HEK293 (cell line): Measurements from ENCODE around the gene COQ10A.

Source experiments
- PRDM10 ChIP-seq: fragments of 450-650 bp; formaldehyde crosslinking; IDR thresholded peaks from 2 replicates; pipeline ENCODE4 v1.5.1; 2016; ENCODE audit warnings: missing biosample characterization, missing genetic modification characterization
- TSHZ1 ChIP-seq: fragments of 450-650 bp; formaldehyde crosslinking; IDR thresholded peaks from 2 replicates; pipeline ENCODE4 v1.5.1; 2016; ENCODE audit warnings: missing biosample characterization, missing genetic modification characterization, borderline replicate concordance
- ZBTB10 ChIP-seq: fragments of 450-650 bp; formaldehyde crosslinking; IDR thresholded peaks from 2 replicates; pipeline ENCODE4 v1.5.1; 2016; ENCODE audit warnings: missing biosample characterization, missing genetic modification characterization
- ZBTB21 ChIP-seq: fragments of 450-650 bp; formaldehyde crosslinking; IDR thresholded peaks from 2 replicates; pipeline ENCODE4 v1.5.1; 2017; ENCODE audit warnings: missing biosample characterization, missing genetic modification characterization
- ZFHX2 ChIP-seq: fragments of 450-650 bp; formaldehyde crosslinking; conservative IDR thresholded peaks from 2 replicates; pipeline ENCODE4 v1.5.1; 2016; ENCODE audit warnings: missing biosample characterization, missing genetic modification characterization
- ZNF324 ChIP-seq: fragments of 450-650 bp; formaldehyde crosslinking; IDR thresholded peaks from 2 replicates; pipeline ENCODE4 v1.5.1; 2016; ENCODE audit warnings: missing biosample characterization, missing genetic modification characterization
- ZNF341 ChIP-seq: fragments of 450-650 bp; formaldehyde crosslinking; IDR thresholded peaks from 2 replicates; pipeline ENCODE4; 2016; ENCODE audit warnings: low read depth, missing biosample characterization, missing genetic modification characterization
- ZNF48 ChIP-seq: fragments of 450-650 bp; formaldehyde crosslinking; IDR thresholded peaks from 2 replicates; pipeline ENCODE4 v1.5.1; 2016; ENCODE audit warnings: missing biosample characterization, missing genetic modification characterization
- ZNF501 ChIP-seq: fragments of 450-650 bp; formaldehyde crosslinking; IDR thresholded peaks from 2 replicates; pipeline ENCODE4 v1.5.1; 2016; ENCODE audit warnings: missing biosample characterization, missing genetic modification characterization
- ZNF600 ChIP-seq: fragments of 450-650 bp; formaldehyde crosslinking; IDR thresholded peaks from 2 replicates; pipeline ENCODE4 v1.5.1; 2016; ENCODE audit warnings: missing biosample characterization, missing genetic modification characterization
- ZNF707 ChIP-seq: fragments of 450-650 bp; formaldehyde crosslinking; IDR thresholded peaks from 2 replicates; pipeline ENCODE4 v1.5.1; 2016; ENCODE audit warnings: missing biosample characterization, missing genetic modification characterization
- ZNF768 ChIP-seq: fragments of 450-650 bp; formaldehyde crosslinking; IDR thresholded peaks from 2 replicates; pipeline ENCODE4 v1.5.1; 2018; ENCODE audit warnings: missing biosample characterization, mild to moderate bottlenecking, missing genetic modification characterization
- ZNF785 ChIP-seq: fragments of 450-650 bp; formaldehyde crosslinking; IDR thresholded peaks from 2 replicates; pipeline ENCODE4 v1.5.1; 2016; ENCODE audit warnings: missing biosample characterization, missing genetic modification characterization
- ZNF792 ChIP-seq: fragments of 450-650 bp; formaldehyde crosslinking; IDR thresholded peaks from 2 replicates; pipeline ENCODE4 v1.5.1; 2016; ENCODE audit warnings: missing biosample characterization, missing genetic modification characterization
- TF ChIP-seq, protein P1 (sequence below): fragments of 450-650 bp; formaldehyde crosslinking; IDR thresholded peaks from 2 replicates; pipeline ENCODE4 v1.5.1; 2016; ENCODE audit warnings: missing biosample characterization, missing genetic modification characterization

The COQ10A gene

DNA sequence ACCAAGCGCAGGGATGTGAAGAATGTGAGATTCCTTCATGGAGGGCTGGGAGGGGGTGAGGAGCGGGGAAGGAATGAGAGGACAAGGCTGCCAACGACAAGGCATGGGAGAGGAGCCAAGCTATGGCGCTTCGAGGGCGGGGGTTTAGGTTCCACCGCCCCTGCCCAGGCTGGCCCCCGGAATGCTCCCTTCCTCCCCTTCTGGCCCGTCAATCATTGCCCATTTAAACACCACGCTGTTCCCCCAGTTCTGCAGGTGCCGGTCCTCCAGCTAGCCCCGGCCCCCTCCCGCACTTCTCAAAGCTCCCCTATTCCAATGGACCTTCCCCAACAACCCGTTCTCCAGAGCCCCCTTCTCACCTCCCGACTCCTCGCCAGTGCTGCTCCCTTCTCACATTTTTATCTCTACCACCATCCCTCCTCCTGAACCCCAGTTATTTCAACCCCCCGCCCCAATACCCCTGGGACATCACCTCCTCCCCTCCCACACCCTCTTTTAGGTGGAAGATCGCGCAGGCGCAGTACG, 45.4 kb upstream of the COQ10A start (continued):
- TF ChIP-seq ZBTB10 (peak; percentile 96), ZNF324 (tag by site-specific recombination) (peak; percentile 77; the same call in 1 of the 2 replicates), ZNF48 (tag by site-specific recombination) (no peak), ZNF768 (tag by site-specific recombination) (no peak), ZNF341 (tag by site-specific recombination) (peak; percentile 94), PRDM10 (tag by site-specific recombination) (peak; percentile 100), ZNF707 (tag by site-specific recombination) (no peak), ZNF600 (tag by site-specific recombination) (no peak), ZNF792 (tag by site-specific recombination) (no peak), ZBTB21 (0 out of 2 replicates have a peak, but pooled peaks have one; percentile 42), ZFHX2 (tag by site-specific recombination) (peak; percentile 72), TSHZ1 (tag by site-specific recombination) (no peak), ZNF501 (tag by site-specific recombination) (no peak; the same call in 1 of the 2 replicates), ZNF785 (tag by site-specific recombination) (0 out of 2 replicates have a peak, but pooled peaks have one; percentile 24)
- TF ChIP-seq, protein P1, sequence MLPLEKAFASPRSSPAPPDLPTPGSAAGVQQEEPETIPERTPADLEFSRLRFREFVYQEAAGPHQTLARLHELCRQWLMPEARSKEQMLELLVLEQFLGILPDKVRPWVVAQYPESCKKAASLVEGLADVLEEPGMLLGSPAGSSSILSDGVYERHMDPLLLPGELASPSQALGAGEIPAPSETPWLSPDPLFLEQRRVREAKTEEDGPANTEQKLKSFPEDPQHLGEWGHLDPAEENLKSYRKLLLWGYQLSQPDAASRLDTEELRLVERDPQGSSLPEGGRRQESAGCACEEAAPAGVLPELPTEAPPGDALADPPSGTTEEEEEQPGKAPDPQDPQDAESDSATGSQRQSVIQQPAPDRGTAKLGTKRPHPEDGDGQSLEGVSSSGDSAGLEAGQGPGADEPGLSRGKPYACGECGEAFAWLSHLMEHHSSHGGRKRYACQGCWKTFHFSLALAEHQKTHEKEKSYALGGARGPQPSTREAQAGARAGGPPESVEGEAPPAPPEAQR (tag by site-specific recombination), result 0 out of 2 replicates have a peak, but pooled peaks have one; percentile 51
